Thoracic aorta (tissue), 2 donors: ENCODE results near the gene ITGA3. TPM values are rescaled to one million over a fixed set of nuclear protein-coding genes. Genes with fewer than 3 reads are reported as not detected.

Source experiments
- ATAC-seq: fragments of 150-250 bp; one replicate; pipeline ENCODE4 v1.8.0; 2017; ENCODE audit warnings: low read depth; ENCODE audit not compliant: insufficient number of reproducible peaks, low FRiP score
- DNase-seq: peaks from one replicate; pipeline ENCODE4 v3.0.0-alpha.2; 2020; ENCODE audit warnings: low spot score
- H3K27ac ChIP-seq, 2 donors: fragments of 200-600 bp; sonication (generic); 1 replicate in 1 of 2; 2 replicates in 1 of 2; pipeline ENCODE4 v1.5.1; 2016; ENCODE audit warnings: mild to moderate bottlenecking in 2 of 2, moderate library complexity in 2 of 2
- H3K27me3 ChIP-seq: fragments of 200-600 bp; sonication (generic); replicated peaks from 2 replicates; pipeline ENCODE4 v1.6.0; 2016; ENCODE audit warnings: mild to moderate bottlenecking; ENCODE audit not compliant: insufficient read depth
- H3K36me3 ChIP-seq: fragments of 200-600 bp; sonication (generic); one replicate; pipeline ENCODE4 v1.5.1; 2016
- H3K4me1 ChIP-seq, 2 donors: fragments of 200-600 bp; sonication (generic); 1 replicate in 1 of 2; 2 replicates in 1 of 2; pipeline versions ENCODE4 v1.5.1 to v1.6.0; 2016; ENCODE audit warnings: low read depth in 2 of 2, mild to moderate bottlenecking in 1 of 2; ENCODE audit not compliant: control insufficient read depth in 1 of 2
- H3K4me3 ChIP-seq: fragments of 200-600 bp; sonication (generic); 2 replicates; pipeline ENCODE4 v1.5.1; 2016; ENCODE audit warnings: mild to moderate bottlenecking
- H3K9me3 ChIP-seq: fragments of 200-600 bp; sonication (generic); 2 replicates; pipeline ENCODE4 v1.5.1; 2016
- total RNA-seq, 2 donors: library from RNA; depleted of rRNA; stranded (reverse); fragments of >200 nt; gene quantifications; one replicate each; pipeline versions ENCODE4 v1.1.0 to v1.2.3, GENCODE V29; 2016
- TF ChIP-seq, protein P1 (sequence below): fragments of 200-600 bp; sonication (generic); IDR thresholded peaks from one replicate; pipeline ENCODE4 v1.5.1; 2019; ENCODE audit warnings: antibody characterized with exemption

Gene ITGA3
- total RNA-seq, 2 donors from 2014 or later: 197 to 260 TPM

DNA sequence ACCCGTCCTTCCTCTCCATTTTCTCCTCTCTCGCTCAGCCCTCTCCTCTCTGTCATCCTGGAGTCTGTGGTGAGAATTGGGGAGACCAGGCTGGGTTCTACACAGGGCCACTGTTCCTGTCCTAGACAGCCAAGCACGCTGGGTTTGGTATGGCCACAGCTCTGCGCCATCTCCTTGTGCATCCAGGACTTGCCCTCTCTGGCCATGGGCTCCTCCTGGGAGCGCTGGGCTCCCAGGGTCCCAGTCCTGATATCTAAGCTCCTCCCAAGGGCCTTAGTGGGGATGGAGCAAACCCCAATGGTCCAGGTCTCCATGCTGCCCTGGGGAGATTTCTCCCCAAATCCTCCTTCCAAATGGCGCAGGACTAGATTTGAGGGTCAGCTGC is 27.2 kb upstream of the ITGA3 start:
- DNase-seq: no peak

DNA sequence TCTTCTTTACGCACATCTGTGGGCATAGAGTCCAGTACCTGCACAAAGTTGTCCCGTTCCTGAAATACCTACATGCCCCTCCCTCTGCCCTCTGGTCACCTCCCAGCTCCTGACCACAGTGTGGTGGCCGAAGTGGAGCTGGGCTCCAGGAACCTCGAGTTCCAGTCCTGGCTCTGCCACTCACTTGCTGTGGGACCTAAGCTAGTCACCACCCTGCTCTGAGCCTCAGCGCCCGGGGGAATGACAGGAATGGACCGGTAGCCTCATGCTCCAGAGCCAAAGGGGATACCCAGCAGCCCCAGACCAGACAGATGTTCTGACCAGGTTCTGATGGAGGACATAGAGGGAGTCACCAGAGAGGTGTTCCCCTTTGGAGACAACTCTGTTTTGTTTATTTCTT is 26.7 kb upstream of the ITGA3 start:
- H3K4me1 ChIP-seq: peaks cover 24 to 36% of the 10 kb centered on the region in 2 donors
- H3K4me3 ChIP-seq: no peak overlapping the region
- TF ChIP-seq, protein P1, sequence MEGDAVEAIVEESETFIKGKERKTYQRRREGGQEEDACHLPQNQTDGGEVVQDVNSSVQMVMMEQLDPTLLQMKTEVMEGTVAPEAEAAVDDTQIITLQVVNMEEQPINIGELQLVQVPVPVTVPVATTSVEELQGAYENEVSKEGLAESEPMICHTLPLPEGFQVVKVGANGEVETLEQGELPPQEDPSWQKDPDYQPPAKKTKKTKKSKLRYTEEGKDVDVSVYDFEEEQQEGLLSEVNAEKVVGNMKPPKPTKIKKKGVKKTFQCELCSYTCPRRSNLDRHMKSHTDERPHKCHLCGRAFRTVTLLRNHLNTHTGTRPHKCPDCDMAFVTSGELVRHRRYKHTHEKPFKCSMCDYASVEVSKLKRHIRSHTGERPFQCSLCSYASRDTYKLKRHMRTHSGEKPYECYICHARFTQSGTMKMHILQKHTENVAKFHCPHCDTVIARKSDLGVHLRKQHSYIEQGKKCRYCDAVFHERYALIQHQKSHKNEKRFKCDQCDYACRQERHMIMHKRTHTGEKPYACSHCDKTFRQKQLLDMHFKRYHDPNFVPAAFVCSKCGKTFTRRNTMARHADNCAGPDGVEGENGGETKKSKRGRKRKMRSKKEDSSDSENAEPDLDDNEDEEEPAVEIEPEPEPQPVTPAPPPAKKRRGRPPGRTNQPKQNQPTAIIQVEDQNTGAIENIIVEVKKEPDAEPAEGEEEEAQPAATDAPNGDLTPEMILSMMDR: no peak
- H3K27ac ChIP-seq: peak overlapping the region; percentile 47 to 68
- H3K9me3 ChIP-seq: no peaks in the 10 kb centered on the region
- no peaks in the 10 kb centered on the region for H3K36me3 ChIP-seq
- DNase-seq (no peak), ATAC-seq (no peak)
- H3K27me3 ChIP-seq: no peaks in the 10 kb centered on the region

More for the DNA sequence above, 27.2 kb upstream of the ITGA3 start:
- no peak overlapping the region for H3K4me3 ChIP-seq
- peaks cover 22 to 31% of the 10 kb centered on the region in 2 donors for H3K4me1 ChIP-seq
- no peak for ATAC-seq
- H3K9me3 ChIP-seq: no peaks in the 10 kb centered on the region
- peak overlapping the region; percentile 47 to 68 for H3K27ac ChIP-seq
- H3K36me3 ChIP-seq: no peaks in the 10 kb centered on the region
- H3K27me3 ChIP-seq: no peaks in the 10 kb centered on the region
- TF ChIP-seq, protein P1: no peak

DNA sequence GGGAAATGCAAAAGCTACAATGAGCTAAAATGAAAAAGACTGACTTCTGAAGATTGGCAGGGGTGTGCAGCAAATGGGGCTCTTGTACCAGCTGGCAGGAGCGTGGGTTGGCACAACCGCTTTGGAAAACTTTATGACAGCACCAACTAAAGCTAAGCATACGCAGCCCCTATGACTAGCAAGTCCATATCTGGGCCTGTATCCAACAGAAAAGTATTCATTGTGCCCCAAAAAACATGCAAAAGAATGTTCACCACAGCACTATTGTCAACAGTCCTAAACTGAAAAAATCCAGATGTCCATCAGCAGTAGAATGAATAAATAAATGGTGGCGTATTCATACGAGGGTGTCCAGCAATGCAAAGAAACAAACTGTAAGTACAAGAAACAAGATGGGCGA is 22.6 kb upstream of the ITGA3 start:
- Histone ChIP-seq H3K36me3 (no peaks in the 10 kb centered on the region), H3K27ac (peak overlapping the region; percentile 78 to 79), H3K4me3 (peak overlapping the region; percentile 49), H3K4me1 (peaks cover 17 to 50% of the 10 kb centered on the region in 2 donors), H3K9me3 (no peaks in the 10 kb centered on the region), H3K27me3 (no peaks in the 10 kb centered on the region)
- TF ChIP-seq, protein P1: no peak
- DNase-seq (no peak), ATAC-seq (peak; percentile 24)

DNA sequence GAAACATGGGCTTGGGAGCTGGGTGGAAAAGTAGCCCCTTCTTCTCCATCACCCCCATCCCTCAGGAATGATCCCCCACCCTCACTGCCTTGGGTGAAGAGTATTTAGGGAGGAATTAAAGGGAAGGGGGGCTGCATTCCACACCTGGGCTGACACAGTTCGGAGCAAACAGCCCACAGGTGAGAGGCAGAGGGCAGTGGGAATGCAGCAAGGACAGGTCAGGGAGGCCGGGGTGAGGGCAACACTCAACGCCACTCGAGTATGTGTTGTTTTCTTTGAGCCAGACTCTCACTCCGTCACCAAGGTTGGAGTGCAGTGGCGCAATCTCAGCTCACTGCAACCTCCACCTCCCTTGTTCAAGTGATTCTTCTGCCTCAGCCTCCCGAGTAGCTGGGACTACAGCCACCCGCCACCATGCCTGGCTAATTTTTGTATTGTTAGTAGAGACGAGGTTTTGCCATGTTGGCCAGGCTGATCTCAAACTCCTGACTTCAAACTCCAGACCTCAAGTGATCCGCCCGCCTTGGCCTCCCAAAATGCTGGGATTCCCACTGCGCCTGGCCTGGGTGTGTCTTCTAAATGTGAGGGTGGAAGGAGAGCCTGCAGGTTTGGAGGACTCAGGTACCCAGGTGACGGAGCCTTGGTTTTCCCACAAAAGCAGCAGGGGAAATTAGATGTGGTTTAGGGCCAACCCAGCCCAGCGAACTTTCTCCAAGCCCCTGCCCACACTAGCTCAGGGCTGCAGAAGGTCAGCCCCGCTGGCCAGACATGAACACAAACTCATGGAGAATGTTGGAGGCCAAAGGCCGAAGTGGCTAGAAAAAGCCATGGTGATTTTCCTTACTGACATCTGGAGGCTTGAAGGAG is 21.2 kb upstream of the ITGA3 start:
- Histone ChIP-seq H3K4me3 (no peak overlapping the region), H3K27me3 (no peaks in the 10 kb centered on the region), H3K4me1 (peaks cover 17 to 50% of the 10 kb centered on the region in 2 donors), H3K27ac (peak overlapping the region; percentile 78 to 79), H3K9me3 (no peaks in the 10 kb centered on the region), H3K36me3 (no peaks in the 10 kb centered on the region)
- DNase-seq (no peak), ATAC-seq (no peak)
- TF ChIP-seq, protein P1: no peak

DNA sequence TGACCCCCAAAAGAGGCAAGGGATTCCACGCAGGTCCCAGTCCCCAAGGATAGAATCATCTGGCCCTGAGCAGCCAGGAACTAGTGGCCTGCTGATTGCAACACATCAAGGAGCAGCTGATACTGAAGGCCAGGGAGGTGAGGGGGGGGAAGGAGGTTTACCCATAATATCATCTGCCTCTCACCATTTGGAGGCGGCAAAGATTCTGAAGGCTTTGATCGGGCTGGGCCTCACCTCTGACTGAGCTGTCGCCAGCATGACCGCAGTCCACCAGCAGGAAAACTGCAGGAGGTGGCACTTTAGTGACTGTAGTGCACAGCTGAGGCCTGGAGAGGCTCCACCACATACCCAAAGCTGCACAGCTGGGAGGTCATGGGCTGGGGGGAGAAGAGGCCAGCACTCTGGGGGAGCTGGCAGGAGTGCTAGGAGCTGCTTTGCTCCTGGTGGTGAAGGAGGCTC is 20.5 kb upstream of the ITGA3 start:
- Histone ChIP-seq H3K36me3 (no peaks in the 10 kb centered on the region), H3K27me3 (no peaks in the 10 kb centered on the region), H3K9me3 (no peaks in the 10 kb centered on the region), H3K4me3 (no peak overlapping the region), H3K27ac (peak overlapping the region in 1 of 2 donors; percentile 78), H3K4me1 (peaks cover 17 to 50% of the 10 kb centered on the region in 2 donors)
- TF ChIP-seq, protein P1: no peak
- DNase-seq (no peak), ATAC-seq (no peak)
